Activated naive CD4-positive, alpha-beta T cell treated with anti-CD3 and anti-CD28 coated beads, Interleukin-2, amount 10 ng/mL, durations not matched to agents 7 days and 5 days (primary cell): ENCODE measurements around the gene RBPMS2.

ENCODE experiments used
- CTCF ChIA-PET: fragments of 350-600 bp; sonication (Branson Sonifier 250); formaldehyde crosslinking; loops from one replicate; lab custom pipeline; 2021; ENCODE audit warnings: antibody characterized with exemption; lab: Charles Lee
- DNase-seq: peaks from one replicate; pipeline ENCODE4 v3.0.0-alpha.2; 2020
- H3K27ac Mint-ChIP-seq: one replicate; pipeline ENCODE4 v1.8.0; 2021; ENCODE audit warnings: mild to moderate bottlenecking, moderate library complexity, mixed read lengths
- H3K27me3 Mint-ChIP-seq: one replicate; pipeline ENCODE4 v1.8.0; 2021; ENCODE audit warnings: mild to moderate bottlenecking, mixed read lengths
- H3K36me3 Mint-ChIP-seq: one replicate; pipeline ENCODE4 v1.8.0; 2021; ENCODE audit warnings: mixed read lengths
- H3K4me1 Mint-ChIP-seq: one replicate; pipeline ENCODE4 v1.8.0; 2021; ENCODE audit warnings: mixed read lengths
- H3K4me3 Mint-ChIP-seq: one replicate; pipeline ENCODE4 v1.8.0; 2021; ENCODE audit warnings: mild to moderate bottlenecking, moderate library complexity, mixed read lengths
- H3K9me3 Mint-ChIP-seq: one replicate; pipeline ENCODE4 v1.8.0; 2021; ENCODE audit warnings: mixed read lengths

RBPMS2 gene

GRCh38 chr15:64696481-64696880 lies 78.9 kb downstream of the RBPMS2 start:
- H3K27me3 Mint-ChIP-seq = no peaks in the 10 kb centered on the region
- peaks cover 28% of the 10 kb centered on the region for H3K36me3 Mint-ChIP-seq
- no peak for DNase-seq
- CTCF ChIA-PET = interaction anchor here (0.7 to 2.6 kb wide), 2 partner anchors 10 to 350 kb away, joined by 3 to 10 read pairs; no protein-coding TSS in a partner anchor
- peaks cover 38% of the 10 kb centered on the region for H3K4me1 Mint-ChIP-seq
- no peak overlapping the region for H3K27ac Mint-ChIP-seq
- H3K4me3 Mint-ChIP-seq = no peak overlapping the region
- H3K9me3 Mint-ChIP-seq = no peaks in the 10 kb centered on the region

GRCh38 chr15:64695561-64695992 lies 79.8 kb downstream of the RBPMS2 start:
- Mint-ChIP-seq H3K4me1 (peaks cover 29% of the 10 kb centered on the region), H3K27ac (no peak overlapping the region), H3K36me3 (peaks cover 31% of the 10 kb centered on the region), H3K27me3 (no peaks in the 10 kb centered on the region), H3K9me3 (no peaks in the 10 kb centered on the region), H3K4me3 (no peak overlapping the region)
- no peak for DNase-seq
- CTCF ChIA-PET = interaction anchor here (0.9 to 2.6 kb wide), 2 partner anchors 9 to 33 kb away, joined by 4 to 10 read pairs; no protein-coding TSS in a partner anchor

- H3K27me3 Mint-ChIP-seq = no peaks in the 10 kb centered on the region
- peaks cover 28% of the 10 kb centered on the region for H3K36me3 Mint-ChIP-seq
- no peak overlapping the region for H3K4me3 Mint-ChIP-seq
- DNase-seq = no peak
- peaks cover 22% of the 10 kb centered on the region for H3K4me1 Mint-ChIP-seq
- no peak overlapping the region for H3K27ac Mint-ChIP-seq
- CTCF ChIA-PET = interaction anchor here (0.6 to 2.6 kb wide), 3 partner anchors 8 to 117 kb away, joined by 3 to 10 read pairs (median 4); no protein-coding TSS in a partner anchor
- H3K9me3 Mint-ChIP-seq = no peaks in the 10 kb centered on the region
Observed at GRCh38 chr15:64694816-64695215, 80.6 kb downstream of the RBPMS2 start.

GRCh38 chr15:64693134-64693533 lies 82.3 kb downstream of the RBPMS2 start:
- H3K27ac Mint-ChIP-seq = no peak overlapping the region
- no peak for DNase-seq
- CTCF ChIA-PET = interaction anchor here (1.3 kb wide), 1 partner anchor 35 kb away, joined by 4 read pairs; no protein-coding TSS in a partner anchor
- H3K4me1 Mint-ChIP-seq = peaks cover 6% of the 10 kb centered on the region
- H3K27me3 Mint-ChIP-seq = no peaks in the 10 kb centered on the region
- H3K9me3 Mint-ChIP-seq = no peaks in the 10 kb centered on the region
- no peak overlapping the region for H3K4me3 Mint-ChIP-seq
- H3K36me3 Mint-ChIP-seq = peaks cover 34% of the 10 kb centered on the region

GRCh38 chr15:64691896-64692565 lies 83.4 kb downstream of the RBPMS2 start:
- H3K4me3 Mint-ChIP-seq = no peak overlapping the region
- no peak for DNase-seq
- H3K27me3 Mint-ChIP-seq = no peaks in the 10 kb centered on the region
- H3K4me1 Mint-ChIP-seq = no peaks in the 10 kb centered on the region
- H3K27ac Mint-ChIP-seq = no peak overlapping the region
- H3K36me3 Mint-ChIP-seq = peaks cover 42% of the 10 kb centered on the region
- H3K9me3 Mint-ChIP-seq = no peaks in the 10 kb centered on the region
- CTCF ChIA-PET = interaction anchor here (0.6 to 4.1 kb wide), 4 partner anchors 31 to 117 kb away, joined by 3 to 24 read pairs (median 4); no protein-coding TSS in a partner anchor

- Mint-ChIP-seq H3K4me3 (no peak overlapping the region), H3K27me3 (no peaks in the 10 kb centered on the region), H3K4me1 (no peaks in the 10 kb centered on the region), H3K36me3 (peaks cover 46% of the 10 kb centered on the region), H3K9me3 (no peaks in the 10 kb centered on the region), H3K27ac (peak overlapping the region; percentile 5)
- CTCF ChIA-PET = interaction anchor here (0.6 to 4.1 kb wide), 4 partner anchors 37 to 1095 kb away, joined by 3 to 24 read pairs (median 4); no protein-coding TSS in a partner anchor
- DNase-seq = no peak
Observed at GRCh38 chr15:64690578-64691296, 84.7 kb downstream of the RBPMS2 start.

- Mint-ChIP-seq H3K36me3 (peaks cover 44% of the 10 kb centered on the region), H3K4me3 (no peak overlapping the region), H3K9me3 (no peaks in the 10 kb centered on the region), H3K4me1 (no peaks in the 10 kb centered on the region), H3K27me3 (no peaks in the 10 kb centered on the region), H3K27ac (no peak overlapping the region)
- CTCF ChIA-PET = interaction anchor here (0.6 to 4.1 kb wide), 4 partner anchors 19 to 1809 kb away, joined by 3 to 24 read pairs (median 3); no protein-coding TSS in a partner anchor
- no peak for DNase-seq
Observed at GRCh38 chr15:64690008-64690407, 85.4 kb downstream of the RBPMS2 start.
